HCT116 (cell line): ENCODE data around the gene WNT9A. TPM values are rescaled to one million over a fixed set of nuclear protein-coding genes. Genes with fewer than 3 reads are reported as not detected.
"Not testable (repeated sequence)": the region's sequence is repeated elsewhere in the genome, so short reads cannot be mapped to it uniquely, and the experiment has no call there.

Experiments used
- ATAC-seq: fragments of 200-7000 bp; cut with Tn5 transposase; 2 replicates; pipeline ENCODE4 v1.9.1; 2020; ENCODE audit warnings: mild to moderate bottlenecking, moderate library complexity
- BruUV-seq: library from RNA; stranded (reverse); fragments of 400-500 nt; replicated peaks from 2 replicates; lab custom pipeline; 2021; lab: Mats Ljungman, UMichigan
- CTCF ChIA-PET: fragments of 300-600 bp; sonication (Branson Sonifier 250); formaldehyde crosslinking; loops from one replicate; lab custom pipeline; 2021; ENCODE audit warnings: antibody characterized with exemption; lab: Charles Lee
- POLR2A ChIA-PET: fragments of 300-600, 350-600 bp; sonication (Branson Sonifier 250); formaldehyde crosslinking; loops from one replicate; lab custom pipeline; 2021; ENCODE audit warnings: antibody characterized with exemption; lab: Charles Lee
- RAD21 ChIA-PET, 2 experiments: fragments of 300-600 bp; sonication (Branson Sonifier 250); formaldehyde crosslinking; loops; one replicate each; lab custom pipeline; 2023; ENCODE audit warnings: low total read pairs in 2 of 2; ENCODE audit not compliant: uncharacterized antibody in 2 of 2, unreplicated experiment in 2 of 2, low non-redundant PET in 1 of 2; lab: Charles Lee
- DNase-seq: peaks from one replicate; pipeline ENCODE4 v3.0.0-alpha.2; 2010; ENCODE audit warnings: low read depth, low spot score
- H2AFZ ChIP-seq: fragments of 200-600 bp; shearing (Covaris generic), sonication (generic); 2 replicates; pipeline ENCODE4 v1.6.1; 2017; ENCODE audit warnings: low read depth, mixed run types, mixed read lengths, antibody characterized with exemption, low read length; ENCODE audit not compliant: poor library complexity, severe bottlenecking
- H3K27ac ChIP-seq: 2 replicates; pipeline ENCODE4 v1.5.1; 2012; ENCODE audit warnings: low read depth, low read length
- H3K27me3 ChIP-seq: fragments of 200-600 bp; sonication (generic); 2 replicates; pipeline ENCODE4 v1.6.1; 2016; ENCODE audit warnings: mixed run types, low read length, mixed read lengths; ENCODE audit not compliant: insufficient read depth
- H3K36me3 ChIP-seq, 2 experiments: fragments of 200-500 bp in 1 of 2; fragments of 200-600 bp in 1 of 2; sonication (Bioruptor generic) in 1 of 2; sonication (generic) in 1 of 2; 2 replicates each; pipeline versions ENCODE4 v1.5.1 to v1.6.1; 2014 to 2016; ENCODE audit warnings: low read length in 2 of 2, inconsistent platforms in 1 of 2, mixed read lengths in 1 of 2, mixed run types in 1 of 2; ENCODE audit not compliant: insufficient read depth in 2 of 2, control insufficient read depth in 1 of 2
- H3K4me1 ChIP-seq, 2 experiments: fragments of 200-600 bp in 1 of 2; sonication (generic) in 1 of 2; 2 replicates each; pipeline versions ENCODE4 v1.5.1 to v1.6.1; 2012 to 2017; ENCODE audit warnings: low read length in 2 of 2, inconsistent platforms in 1 of 2, mild to moderate bottlenecking in 1 of 2, mixed read lengths in 1 of 2, mixed run types in 1 of 2, moderate library complexity in 1 of 2; ENCODE audit not compliant: insufficient read depth in 2 of 2, control insufficient read depth in 1 of 2
- H3K4me2 ChIP-seq: fragments of 200-600 bp; sonication (generic); 2 replicates; pipeline ENCODE4 v1.6.1; 2017; ENCODE audit warnings: mixed run types, low read length, mixed read lengths
- H3K4me3 ChIP-seq, 2 experiments: fragments of 200-600 bp in 1 of 2; sonication (generic) in 1 of 2; replicated peaks in 1 of 2; 2 replicates each; pipeline ENCODE4 v1.5.1; 2011 to 2016; ENCODE audit warnings: low read length in 2 of 2, control low read depth in 1 of 2, low read depth in 1 of 2, mild to moderate bottlenecking in 1 of 2, mixed read lengths in 1 of 2, mixed run types in 1 of 2
- H3K79me2 ChIP-seq: fragments of 200-600 bp; sonication (generic); 2 replicates; pipeline ENCODE4 v1.6.1; 2017; ENCODE audit warnings: mild to moderate bottlenecking, mixed run types, low read length, moderate library complexity, mixed read lengths; ENCODE audit not compliant: insufficient read depth
- H3K9ac ChIP-seq: fragments of 200-600 bp; sonication (generic); 2 replicates; pipeline ENCODE4 v1.6.1; 2016; ENCODE audit warnings: low read length, mixed read lengths
- H3K9me2 ChIP-seq: fragments of 200-600 bp; sonication (generic), shearing (Covaris generic); 2 replicates; pipeline ENCODE4 v1.6.1; 2017; ENCODE audit warnings: mixed run types, mild to moderate bottlenecking, moderate library complexity; ENCODE audit not compliant: insufficient read depth
- H3K9me3 ChIP-seq, 2 experiments: fragments of 200-500 bp in 1 of 2; fragments of 200-600 bp in 1 of 2; sonication (Bioruptor generic) in 1 of 2; sonication (generic) in 1 of 2; 2 replicates each; pipeline ENCODE4 v1.6.1; 2014 to 2017; ENCODE audit warnings: low read length in 2 of 2, mixed read lengths in 2 of 2, inconsistent platforms in 1 of 2, low read depth in 1 of 2, mild to moderate bottlenecking in 1 of 2, mixed run types in 1 of 2, moderate library complexity in 1 of 2; ENCODE audit not compliant: control insufficient read depth in 1 of 2, insufficient read depth in 1 of 2
- H4K20me1 ChIP-seq: fragments of 200-600 bp; sonication (generic), shearing (Covaris generic); 2 replicates; pipeline ENCODE4 v1.6.1; 2017; ENCODE audit warnings: mixed run types, mild to moderate bottlenecking, moderate library complexity; ENCODE audit not compliant: insufficient read depth
- intact Hi-C: fragments of 100-400 bp; cut with micrococcal nuclease; formaldehyde crosslinking; loops from 2 replicates; pipeline ENCODE4 v1.10.0; 2022
- total RNA-seq: library from RNA; stranded (reverse); gene quantifications from one replicate; pipeline ENCODE4 v1.2.1, GENCODE V29; 2021; ENCODE audit not compliant: unreplicated experiment

WNT9A gene
- total RNA-seq, 1 experiment from 2014 or later = 5.6 TPM

- BruUV-seq, intact Hi-C loops, H3K36me3 ChIP-seq, H3K27ac ChIP-seq, ATAC-seq, H3K27me3 ChIP-seq, CTCF ChIA-PET, H3K4me3 ChIP-seq, RAD21 ChIA-PET, H4K20me1 ChIP-seq, POLR2A ChIA-PET, DNase-seq, H2AFZ ChIP-seq, H3K79me2 ChIP-seq, H3K9me2 ChIP-seq, H3K9ac ChIP-seq, H3K4me2 ChIP-seq, H3K4me1 ChIP-seq, H3K9me3 ChIP-seq: not testable (repeated sequence)
Measured at GRCh38 chr1:227971216-227971615, 23.5 kb upstream of the WNT9A start.

DNA sequence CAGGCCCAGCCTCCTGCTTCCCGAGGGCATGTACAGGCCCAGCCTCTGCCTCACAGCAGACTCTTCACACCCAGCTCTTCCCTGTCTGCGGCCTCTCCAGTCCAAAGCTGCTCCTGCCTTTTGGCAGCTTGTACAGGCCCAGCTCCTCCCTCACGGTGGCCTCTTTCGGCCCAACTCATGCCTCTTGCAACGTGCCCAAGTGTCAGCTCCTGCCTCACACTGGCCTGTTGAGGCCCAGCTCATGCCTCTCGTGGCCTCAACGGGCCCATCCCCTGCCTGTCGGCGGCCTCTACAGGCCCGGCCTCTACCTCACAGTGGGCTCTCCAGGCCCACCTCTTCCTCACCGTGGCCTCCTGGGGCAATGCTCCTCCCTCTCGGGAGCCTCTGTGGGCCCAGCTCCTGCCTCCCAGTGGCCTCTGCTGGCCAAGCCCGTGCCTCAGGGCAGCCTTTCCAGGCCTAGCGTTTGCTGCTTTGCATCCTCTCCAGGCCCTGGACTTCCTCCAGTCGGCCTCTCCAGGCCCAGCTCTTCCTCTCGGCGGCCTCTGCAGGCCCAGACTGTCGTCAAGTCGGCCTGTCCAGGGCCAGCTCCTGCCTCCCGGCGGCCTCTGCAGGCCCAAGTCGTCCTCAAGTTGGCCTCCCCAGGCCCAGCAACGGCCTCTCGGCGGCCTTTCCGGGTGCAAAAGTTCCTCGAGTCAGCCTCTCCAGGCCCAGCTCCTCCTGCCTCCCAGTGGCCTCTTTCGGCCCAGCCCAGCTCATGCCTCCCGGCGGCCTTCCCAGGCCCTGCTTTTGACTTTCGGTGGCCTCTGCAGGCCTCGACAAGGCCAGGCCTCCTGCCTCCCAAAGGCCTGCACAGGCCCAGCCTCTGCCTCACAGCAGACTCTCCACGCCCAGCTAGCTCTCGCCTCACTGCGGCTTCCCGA is 22.6 kb upstream of the WNT9A start:
- DNase-seq, CTCF ChIA-PET, H3K27me3 ChIP-seq, BruUV-seq, RAD21 ChIA-PET, intact Hi-C loops, H3K36me3 ChIP-seq, H4K20me1 ChIP-seq, POLR2A ChIA-PET, H3K9ac ChIP-seq, ATAC-seq, H3K27ac ChIP-seq, H3K9me3 ChIP-seq, H3K79me2 ChIP-seq, H3K4me1 ChIP-seq, H3K4me2 ChIP-seq, H3K9me2 ChIP-seq, H3K4me3 ChIP-seq, H2AFZ ChIP-seq: not testable (repeated sequence)
